OCI-LY3 (cell line): ENCODE measurements around the gene SLC24A4.

ENCODE experiments used
- H2AFZ ChIP-seq: fragments of 200-600, 300-600 bp; shearing (Covaris generic); 2 replicates; pipeline ENCODE4 v1.6.0; 2014; ENCODE audit warnings: antibody characterized with exemption, low read depth, low read length
- H3K27ac ChIP-seq: fragments of 200-600, 300-600 bp; sonication (generic); 2 replicates; pipeline ENCODE4 v1.5.1; 2014; ENCODE audit warnings: mild to moderate bottlenecking, low read length, moderate library complexity, mixed read lengths
- H3K27me3 ChIP-seq: fragments of 200-600, 300-600 bp; sonication (generic); 2 replicates; pipeline ENCODE4 v1.6.1; 2014; ENCODE audit warnings: low read depth, low read length, mixed read lengths
- H3K36me3 ChIP-seq: fragments of 200-600, 300-600 bp; sonication (generic); replicated peaks from 2 replicates; pipeline ENCODE3; 2014; ENCODE audit warnings: low read depth, low read length, mixed read lengths
- H3K4me1 ChIP-seq: fragments of 300-600, 200-600 bp; sonication (generic); 2 replicates; pipeline ENCODE4 v1.6.1; 2014; ENCODE audit warnings: low read length, mixed read lengths
- H3K4me2 ChIP-seq: fragments of 200-600, 300-600 bp; sonication (generic); 2 replicates; pipeline ENCODE4 v1.6.1; 2014; ENCODE audit warnings: low read length, mixed read lengths
- H3K4me3 ChIP-seq: fragments of 300-600, 200-600 bp; sonication (generic); 2 replicates; pipeline ENCODE4 v1.5.1; 2014; ENCODE audit warnings: antibody characterized with exemption, mild to moderate bottlenecking, low read length, moderate library complexity
- H3K79me2 ChIP-seq: fragments of 300-600, 200-600 bp; shearing (Covaris generic); 2 replicates; pipeline ENCODE4 v1.6.1; 2014; ENCODE audit warnings: mild to moderate bottlenecking, low read length, mixed read lengths
- H3K9ac ChIP-seq: fragments of 300-600, 200-600 bp; shearing (Covaris generic); 2 replicates; pipeline ENCODE4 v1.6.0; 2014; ENCODE audit warnings: mild to moderate bottlenecking, low read length, moderate library complexity
- H3K9me3 ChIP-seq: fragments of 200-600, 300-600 bp; shearing (Covaris generic); 2 replicates; pipeline ENCODE4 v1.6.1; 2014; ENCODE audit warnings: low read length, mixed read lengths; ENCODE audit not compliant: insufficient read depth
- H4K20me1 ChIP-seq: fragments of 200-600, 300-600 bp; sonication (generic); 2 replicates; pipeline ENCODE4 v1.6.1; 2016; ENCODE audit warnings: low read length, mixed read lengths; ENCODE audit not compliant: insufficient read depth
- EZH2phosphoT487 ChIP-seq: fragments of 200-600 bp; shearing (Covaris generic); IDR thresholded peaks from 2 replicates; pipeline ENCODE4 v1.6.1; 2018; ENCODE audit warnings: antibody characterized with exemption, mixed run types, low read depth
- TF ChIP-seq, protein P1 (sequence below): fragments of 200-600, 300-600 bp; sonication (generic); IDR thresholded peaks from 2 replicates; pipeline ENCODE4 v1.5.1; 2014; ENCODE audit warnings: antibody characterized with exemption, low read length, low read depth

Gene SLC24A4

GRCh38 chr14:92456215-92457015 is 133.4 kb downstream of the SLC24A4 start:
- Histone ChIP-seq H3K27ac (peak overlapping the region; percentile 51), H3K36me3 (no peaks in the 10 kb centered on the region), H3K27me3 (no peaks in the 10 kb centered on the region), H3K79me2 (no peaks in the 10 kb centered on the region), H3K4me2 (peak overlapping the region; percentile 90), H3K4me3 (peak overlapping the region; percentile 75), H4K20me1 (no peaks in the 10 kb centered on the region), H3K9ac (peak overlapping the region; percentile 72), H2AFZ (peak overlapping the region; percentile 98), H3K9me3 (0 out of 2 replicates have a peak, but pooled peaks cover 4% of the 10 kb centered on the region), H3K4me1 (peaks cover 26% of the 10 kb centered on the region)
- TF ChIP-seq, protein P1, sequence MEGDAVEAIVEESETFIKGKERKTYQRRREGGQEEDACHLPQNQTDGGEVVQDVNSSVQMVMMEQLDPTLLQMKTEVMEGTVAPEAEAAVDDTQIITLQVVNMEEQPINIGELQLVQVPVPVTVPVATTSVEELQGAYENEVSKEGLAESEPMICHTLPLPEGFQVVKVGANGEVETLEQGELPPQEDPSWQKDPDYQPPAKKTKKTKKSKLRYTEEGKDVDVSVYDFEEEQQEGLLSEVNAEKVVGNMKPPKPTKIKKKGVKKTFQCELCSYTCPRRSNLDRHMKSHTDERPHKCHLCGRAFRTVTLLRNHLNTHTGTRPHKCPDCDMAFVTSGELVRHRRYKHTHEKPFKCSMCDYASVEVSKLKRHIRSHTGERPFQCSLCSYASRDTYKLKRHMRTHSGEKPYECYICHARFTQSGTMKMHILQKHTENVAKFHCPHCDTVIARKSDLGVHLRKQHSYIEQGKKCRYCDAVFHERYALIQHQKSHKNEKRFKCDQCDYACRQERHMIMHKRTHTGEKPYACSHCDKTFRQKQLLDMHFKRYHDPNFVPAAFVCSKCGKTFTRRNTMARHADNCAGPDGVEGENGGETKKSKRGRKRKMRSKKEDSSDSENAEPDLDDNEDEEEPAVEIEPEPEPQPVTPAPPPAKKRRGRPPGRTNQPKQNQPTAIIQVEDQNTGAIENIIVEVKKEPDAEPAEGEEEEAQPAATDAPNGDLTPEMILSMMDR = peak; percentile 98
- no peak for TF ChIP-seq EZH2phosphoT487

DNA sequence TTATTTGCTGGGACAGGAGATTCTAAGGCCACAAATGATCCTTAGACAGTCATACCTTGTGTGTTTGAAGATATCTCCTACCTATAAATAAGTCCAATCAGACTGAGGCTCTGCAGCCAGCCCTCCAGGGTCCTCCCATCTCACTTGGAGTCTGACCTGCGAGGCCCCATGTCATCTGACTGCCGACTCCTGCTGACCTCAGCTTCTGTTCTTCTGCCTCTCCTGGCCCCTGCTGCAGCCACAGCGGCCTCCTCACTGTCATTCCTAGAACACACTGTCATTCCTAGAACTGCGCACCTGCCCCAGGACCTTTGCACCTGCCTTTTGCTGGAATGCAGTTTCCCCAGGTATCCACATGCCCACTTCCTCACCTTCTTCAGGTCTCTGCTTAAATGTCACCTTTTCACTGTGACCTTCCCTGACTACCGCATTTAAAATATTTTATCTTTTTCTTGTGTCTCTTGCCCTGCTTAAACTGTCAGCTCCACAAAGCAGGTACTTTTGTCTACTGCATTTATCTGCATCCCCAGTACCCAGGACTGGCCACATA is 134.1 kb downstream of the SLC24A4 start:
- no peaks in the 10 kb centered on the region for H3K27me3 ChIP-seq
- H2AFZ ChIP-seq = no peak overlapping the region

DNA sequence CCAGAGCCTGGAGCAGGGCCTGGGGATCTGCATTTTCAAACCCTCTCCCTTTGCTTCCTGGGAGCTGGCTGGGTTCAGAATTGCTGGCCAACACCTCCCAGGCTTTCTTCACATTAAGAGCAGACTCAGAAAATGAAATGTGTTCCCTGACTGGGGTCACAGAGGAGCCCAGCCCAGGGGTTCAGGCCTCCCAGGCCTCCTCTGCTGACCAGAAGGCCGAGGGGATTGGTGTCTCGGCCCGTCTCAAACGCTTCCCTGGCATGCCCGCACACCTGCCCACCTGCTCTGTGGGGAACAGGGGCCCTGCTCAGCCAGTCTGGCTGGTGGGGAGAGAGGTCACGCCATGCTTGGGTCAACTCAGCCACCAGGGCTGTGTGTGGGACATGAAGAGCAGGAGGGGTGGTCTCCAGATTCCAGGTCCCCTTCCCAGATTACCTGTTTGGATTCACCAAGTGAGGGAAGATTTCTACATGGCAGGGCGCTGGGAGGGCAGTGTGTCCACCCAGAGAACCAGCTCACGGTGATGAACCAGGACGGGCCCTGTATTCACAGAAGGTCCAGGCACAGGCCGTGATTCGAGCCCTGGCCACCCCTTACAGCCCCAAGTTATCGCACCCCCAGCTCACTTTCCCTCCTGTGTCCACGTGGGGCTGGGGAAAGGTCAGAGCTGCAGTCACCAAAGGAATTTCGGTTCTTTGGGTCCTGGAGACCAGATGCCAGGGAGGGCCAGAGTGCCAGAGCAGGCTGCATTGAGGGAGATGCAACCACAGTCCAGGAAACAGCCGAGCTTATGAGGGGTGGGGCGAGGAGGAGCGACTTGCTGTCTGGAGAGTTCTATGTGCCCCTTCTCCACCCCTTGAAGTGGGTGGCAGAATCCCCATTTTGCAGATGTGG is 135.4 kb downstream of the SLC24A4 start:
- 0 out of 2 replicates have a peak, but pooled peaks cover 4% of the 10 kb centered on the region for H3K9me3 ChIP-seq
- H2AFZ ChIP-seq = no peak overlapping the region
- peaks cover 30% of the 10 kb centered on the region for H3K4me1 ChIP-seq
- H3K79me2 ChIP-seq = no peaks in the 10 kb centered on the region
- H3K27ac ChIP-seq = no peak overlapping the region
- peaks cover 3% of the 10 kb centered on the region; the same call in 1 of the 2 replicates for H3K27me3 ChIP-seq
- no peak overlapping the region for H3K9ac ChIP-seq
- no peaks in the 10 kb centered on the region for H4K20me1 ChIP-seq
- TF ChIP-seq, protein P1 = no peak
- TF ChIP-seq EZH2phosphoT487 = no peak
- H3K36me3 ChIP-seq = no peaks in the 10 kb centered on the region
- H3K4me3 ChIP-seq = no peak overlapping the region
- H3K4me2 ChIP-seq = no peak overlapping the region

More for the DNA sequence above, 134.1 kb downstream of the SLC24A4 start:
- Histone ChIP-seq H3K79me2 (no peaks in the 10 kb centered on the region), H3K4me3 (no peak overlapping the region), H3K9me3 (0 out of 2 replicates have a peak, but pooled peaks cover 4% of the 10 kb centered on the region), H3K36me3 (no peaks in the 10 kb centered on the region), H3K4me1 (peaks cover 30% of the 10 kb centered on the region), H3K4me2 (peak overlapping the region; percentile 90), H3K27ac (no peak overlapping the region), H3K9ac (no peak overlapping the region), H4K20me1 (no peaks in the 10 kb centered on the region)
- no peak for TF ChIP-seq EZH2phosphoT487
- TF ChIP-seq, protein P1 = no peak
